ENCODE measurements around the gene NVL.

DNA sequence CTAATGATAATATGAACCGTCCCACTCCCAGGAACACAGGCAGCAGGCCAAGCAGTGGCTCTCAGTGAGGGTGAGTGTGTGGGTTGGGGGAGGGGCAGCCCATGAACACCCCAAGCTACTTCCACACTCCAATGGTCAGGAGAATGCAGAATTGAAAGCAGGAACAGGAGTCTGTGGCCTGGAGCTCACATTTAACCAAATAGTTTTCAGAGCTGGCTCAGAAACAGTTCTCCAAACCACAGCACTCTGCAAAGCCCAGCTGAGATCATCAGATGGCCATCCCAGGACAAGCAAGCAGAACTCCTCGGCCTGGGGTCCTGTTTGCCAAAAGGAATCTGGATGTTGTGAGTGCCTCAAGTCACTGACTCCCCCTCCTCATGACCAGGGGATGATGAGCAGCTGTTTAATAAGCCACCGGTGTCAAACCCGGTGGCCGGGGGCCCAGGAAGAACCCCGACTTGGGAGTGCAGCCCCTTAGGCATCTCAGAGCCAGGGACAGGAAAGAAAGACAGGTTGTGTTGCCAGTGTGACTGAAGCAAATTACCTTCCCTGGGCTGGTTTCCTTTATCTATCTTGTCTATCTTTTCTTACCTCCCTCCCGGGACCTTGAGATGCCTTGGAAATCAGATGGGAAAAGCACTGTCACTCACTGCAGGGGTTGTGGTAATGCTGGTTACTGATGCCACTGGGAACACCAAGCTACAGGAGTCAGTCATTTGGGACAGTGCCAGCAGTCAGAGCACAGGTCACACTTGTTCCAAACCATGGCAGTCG is 126.5 kb downstream of the NVL start:
- TF ChIP-seq CTCF (IDR thresholded peaks at IDR 0.05; ENCODE audit: low read length) = no peak
- no peak for TF ChIP-seq EZH2phosphoT487 (IDR thresholded peaks at IDR 0.05; ENCODE audit: low read length)
- TF ChIP-seq EZH2 (optimal IDR thresholded peaks at IDR 0.05; ENCODE audit: low read depth, low read length) = no peak
